ENCODE results near the gene TRPM5. TPM values are rescaled to one million over a fixed set of nuclear protein-coding genes. Genes with fewer than 3 reads are reported as not detected.

The TRPM5 gene
- total and polyA plus RNA-seq, 9 of the 15 experiments (the other 6 are each of a cell fraction or from before 2014, with no cell fraction given): not detected

GRCh38 chr11:2402890-2403645 lies 41.2 kb downstream of the TRPM5 start:
- ATAC-seq: no peak
- ChIA-PET POLR2A (interaction anchor here (0.5 to 1.1 kb wide), 2 partner anchors 22 to 100 kb away, joined by 3 to 4 read pairs; no protein-coding TSS in a partner anchor), CTCF (ENCODE audit: low intra/inter-chr PET ratio) (no interaction called here)
- H3K9me1 ChIP-seq (ENCODE audit: control insufficient read depth, insufficient read depth, low read length): no peaks in the 10 kb centered on the region
- H3K9ac ChIP-seq (ENCODE audit: insufficient read depth in 1 of 2, low read depth in 2 of 2, low read length in 2 of 2): peak overlapping the region in 1 of 2 experiments; percentile 95; a peak in 2 of 4 replicates
- no peak overlapping the region for H2AFZ ChIP-seq (ENCODE audit: low read depth, low read length)
- no peak for FAIRE-seq
- in situ Hi-C loops (cut with MboI) (no loop called here), intact Hi-C loops (cut with micrococcal nuclease) (loop anchor here (5.0 kb wide), 1 partner anchor 96 kb away; no protein-coding TSS in a partner anchor)
- WGBS (ENCODE audit: insufficient coverage, low coverage, missing lambda C conversion rate): 97% methylated on average over 24 of the region's 31 CpGs
- BruUV-seq (replicated peaks): no TSS peak
- peaks cover 3 to 16% of the 10 kb centered on the region in 2 experiments; a peak in 2 of 5 replicates for H3K27me3 ChIP-seq (ENCODE audit: control insufficient read depth in 2 of 2, insufficient read depth in 2 of 2, low read length in 2 of 2)
- peaks cover 3% of the 10 kb centered on the region; the same call in 1 of the 2 replicates for H4K20me1 ChIP-seq (replicated peaks; ENCODE audit: control insufficient read depth, insufficient read depth, low read length)
- H3K9me3 ChIP-seq (replicated peaks; ENCODE audit: control insufficient read depth, insufficient read depth, low read depth, low read length): no peaks in the 10 kb centered on the region
- peaks cover 28% of the 10 kb centered on the region for H3K79me2 ChIP-seq (ENCODE audit: control insufficient read depth, insufficient read depth, low read length)
- no peak for DNase-seq (ENCODE audit: extremely low read depth in 1 of 4, low spot score in 3 of 4)
- H3K36me3 ChIP-seq (ENCODE audit: control insufficient read depth, insufficient read depth, low read length): peaks cover 25% of the 10 kb centered on the region; the same call in 1 of the 3 replicates
- H3K4me1 ChIP-seq (replicated peaks in 1 of 2; ENCODE audit: control insufficient read depth in 2 of 2, insufficient read depth in 2 of 2, low read length in 2 of 2): peaks cover 12 to 81% of the 10 kb centered on the region in 2 experiments; a peak in 4 of 5 replicates
- H3K4me3 ChIP-seq: no peak overlapping the region
- H3K4me2 ChIP-seq (ENCODE audit: insufficient read depth, low read length): no peak overlapping the region
- H3K27ac ChIP-seq (ENCODE audit: extremely low read depth, low read depth, low read length): no peak overlapping the region
- no peak for TF ChIP-seq ZNF699 (CRISPR knock-in tag; IDR thresholded peaks at IDR 0.05; ENCODE audit: insufficient replicate concordance)
- TF ChIP-seq RBFOX2 (IDR thresholded peaks at IDR 0.05; ENCODE audit: low read depth, low read length): peak; percentile 40; the same call in 1 of the 2 replicates
- TF ChIP-seq RERE (CRISPR knock-in tag; IDR thresholded peaks at IDR 0.05; ENCODE audit: borderline replicate concordance): no peak
- TF ChIP-seq PHB (CRISPR knock-in tag; IDR thresholded peaks at IDR 0.05): no peak
- TF ChIP-seq HNRNPLL (IDR thresholded peaks at IDR 0.05; ENCODE audit: low read depth, low read length, poor library complexity, severe bottlenecking): no peak
- 0 out of 2 replicates have a peak, but pooled peaks have one; percentile 19 for TF ChIP-seq ZBTB33 (CRISPR knock-in tag; IDR thresholded peaks at IDR 0.05)
- TF ChIP-seq RFX1 (IDR thresholded peaks at IDR 0.05): no peak
- no peak for TF ChIP-seq ZBTB17 (CRISPR knock-in tag; IDR thresholded peaks at IDR 0.05)

Measured in K562 (cell line).